ENCODE measurements around the gene GPR155.

DNA sequence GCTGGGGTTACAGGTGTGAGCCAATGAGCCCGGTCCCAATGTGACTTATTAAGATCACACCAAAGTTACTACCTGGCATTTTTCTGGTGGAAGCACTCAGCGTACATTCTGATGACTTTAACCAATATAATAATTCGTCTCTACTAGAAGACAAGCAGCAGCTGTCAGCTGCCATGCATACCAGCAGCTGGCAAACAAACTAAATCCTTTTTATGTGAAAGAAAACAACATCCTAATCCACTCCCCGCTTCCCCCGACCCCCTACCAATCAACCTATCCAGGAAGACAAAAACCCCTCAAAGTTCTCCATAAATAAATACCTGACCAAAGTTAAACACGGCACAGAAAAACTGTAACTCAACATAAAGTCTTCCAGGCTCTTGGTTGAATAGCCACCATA is 42.1 kb downstream of the GPR155 start:
- TF ChIP-seq TAF1 (IDR thresholded peaks at IDR 0.05; ENCODE audit: low read depth): no peak
- no peak for TF ChIP-seq EP300 (IDR thresholded peaks at IDR 0.05; ENCODE audit: borderline replicate concordance)
- TF ChIP-seq ZBTB7A (IDR thresholded peaks at IDR 0.05; ENCODE audit: low read depth): no peak
- no peak for TF ChIP-seq YY1 (IDR thresholded peaks at IDR 0.05; ENCODE audit: low read depth)
- TF ChIP-seq, protein P1, sequence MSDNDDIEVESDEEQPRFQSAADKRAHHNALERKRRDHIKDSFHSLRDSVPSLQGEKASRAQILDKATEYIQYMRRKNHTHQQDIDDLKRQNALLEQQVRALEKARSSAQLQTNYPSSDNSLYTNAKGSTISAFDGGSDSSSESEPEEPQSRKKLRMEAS (IDR thresholded peaks at IDR 0.05): no peak
- TF ChIP-seq FOXM1 (IDR thresholded peaks at IDR 0.05; ENCODE audit: borderline replicate concordance, low read depth): no peak
- TF ChIP-seq RAD21 (IDR thresholded peaks at IDR 0.05; ENCODE audit: low read depth): no peak
- TF ChIP-seq, protein P2, sequence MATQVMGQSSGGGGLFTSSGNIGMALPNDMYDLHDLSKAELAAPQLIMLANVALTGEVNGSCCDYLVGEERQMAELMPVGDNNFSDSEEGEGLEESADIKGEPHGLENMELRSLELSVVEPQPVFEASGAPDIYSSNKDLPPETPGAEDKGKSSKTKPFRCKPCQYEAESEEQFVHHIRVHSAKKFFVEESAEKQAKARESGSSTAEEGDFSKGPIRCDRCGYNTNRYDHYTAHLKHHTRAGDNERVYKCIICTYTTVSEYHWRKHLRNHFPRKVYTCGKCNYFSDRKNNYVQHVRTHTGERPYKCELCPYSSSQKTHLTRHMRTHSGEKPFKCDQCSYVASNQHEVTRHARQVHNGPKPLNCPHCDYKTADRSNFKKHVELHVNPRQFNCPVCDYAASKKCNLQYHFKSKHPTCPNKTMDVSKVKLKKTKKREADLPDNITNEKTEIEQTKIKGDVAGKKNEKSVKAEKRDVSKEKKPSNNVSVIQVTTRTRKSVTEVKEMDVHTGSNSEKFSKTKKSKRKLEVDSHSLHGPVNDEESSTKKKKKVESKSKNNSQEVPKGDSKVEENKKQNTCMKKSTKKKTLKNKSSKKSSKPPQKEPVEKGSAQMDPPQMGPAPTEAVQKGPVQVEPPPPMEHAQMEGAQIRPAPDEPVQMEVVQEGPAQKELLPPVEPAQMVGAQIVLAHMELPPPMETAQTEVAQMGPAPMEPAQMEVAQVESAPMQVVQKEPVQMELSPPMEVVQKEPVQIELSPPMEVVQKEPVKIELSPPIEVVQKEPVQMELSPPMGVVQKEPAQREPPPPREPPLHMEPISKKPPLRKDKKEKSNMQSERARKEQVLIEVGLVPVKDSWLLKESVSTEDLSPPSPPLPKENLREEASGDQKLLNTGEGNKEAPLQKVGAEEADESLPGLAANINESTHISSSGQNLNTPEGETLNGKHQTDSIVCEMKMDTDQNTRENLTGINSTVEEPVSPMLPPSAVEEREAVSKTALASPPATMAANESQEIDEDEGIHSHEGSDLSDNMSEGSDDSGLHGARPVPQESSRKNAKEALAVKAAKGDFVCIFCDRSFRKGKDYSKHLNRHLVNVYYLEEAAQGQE (IDR thresholded peaks at IDR 0.05; ENCODE audit: low read depth): no peak
- no peak for TF ChIP-seq TEAD4 (IDR thresholded peaks at IDR 0.05)
- no peak for TF ChIP-seq TCF12 (IDR thresholded peaks at IDR 0.05; ENCODE audit: low read depth)
- no peak for TF ChIP-seq USF1 (IDR thresholded peaks at IDR 0.05)

All from Ishikawa (cell line).